Measurements from ENCODE around the gene CFAP20. TPM values are rescaled to one million over a fixed set of nuclear protein-coding genes. Genes with fewer than 3 reads are reported as not detected.

CFAP20 gene
- total RNA-seq, 1 experiment from 2014 or later: 60.4 TPM

- H2AFZ ChIP-seq (ENCODE audit: low read length): no peak overlapping the region
- no peaks in the 10 kb centered on the region for H3K4me1 ChIP-seq (ENCODE audit: insufficient read depth, low read length)
- Mint-ChIP-seq H3K4me3 (no peak overlapping the region), H3K27ac (peak overlapping the region in 1 of 3 experiments; percentile 60; a peak in 2 of 7 replicates), H3K36me3 (ENCODE audit: insufficient read depth in 1 of 3, low read depth in 3 of 3) (peaks cover 24 to 63% (median 50%) of the 10 kb centered on the region in 3 experiments; a peak in 6 of 7 replicates), H3K9me3 (no peaks in the 10 kb centered on the region), H3K4me1 (no peaks in the 10 kb centered on the region), H3K27me3 (ENCODE audit: low read depth) (no peaks in the 10 kb centered on the region)
- no peak overlapping the region for H3K27ac ChIP-seq (ENCODE audit: insufficient read length, low read depth, low read length)
- no peak overlapping the region for H4K91ac ChIP-seq (ENCODE audit: insufficient read length, low read depth, low read length)
- H3K14ac ChIP-seq (ENCODE audit: insufficient read depth, low read length): no peak overlapping the region
- no peak overlapping the region for H2BK20ac ChIP-seq (ENCODE audit: low read depth, low read length, poor library complexity, severe bottlenecking)
- no peak overlapping the region for H2BK15ac ChIP-seq (ENCODE audit: low read depth, low read length)
- H3K79me1 ChIP-seq (ENCODE audit: insufficient read depth, low read depth, low read length, poor library complexity, severe bottlenecking): no peaks in the 10 kb centered on the region
- H2AK5ac ChIP-seq (ENCODE audit: insufficient read length, low read length): no peak overlapping the region
- H4K20me1 ChIP-seq (ENCODE audit: control insufficient read depth, insufficient read depth, insufficient read length): no peaks in the 10 kb centered on the region
- H2BK5ac ChIP-seq (ENCODE audit: insufficient read length, low read length): no peak overlapping the region
- no peak overlapping the region for H3K18ac ChIP-seq (ENCODE audit: insufficient read length, low read depth, low read length)
- no peak overlapping the region for H4K5ac ChIP-seq (ENCODE audit: insufficient read length, low read depth, low read length)
- no peaks in the 10 kb centered on the region for H3K27me3 ChIP-seq (ENCODE audit: insufficient read depth, low read length)
- H3K56ac ChIP-seq (ENCODE audit: insufficient read length, low read depth, low read length): no peak overlapping the region
- no peak overlapping the region for H3K4me2 ChIP-seq (ENCODE audit: insufficient read depth, insufficient read length, low read length)
- H3K23ac ChIP-seq (ENCODE audit: insufficient read length, low read depth, low read length): no peak overlapping the region
- no peak overlapping the region for H3K9ac ChIP-seq (ENCODE audit: extremely low read depth, insufficient read length, low read length)
- H3K79me2 ChIP-seq (ENCODE audit: insufficient read depth, low read length): no peaks in the 10 kb centered on the region
- no peak for TF ChIP-seq CTCF (conservative IDR thresholded peaks at IDR 0.05)
- DNase-seq: no peak
- H4K8ac ChIP-seq (replicated peaks; ENCODE audit: insufficient read length, low read depth, low read length): no peak overlapping the region
- no peak overlapping the region for H2BK12ac ChIP-seq (ENCODE audit: insufficient read length, low read depth, low read length)
- H3K9me3 ChIP-seq (ENCODE audit: control insufficient read depth, low read depth, low read length): no peaks in the 10 kb centered on the region
- no peak overlapping the region for H3T11ph ChIP-seq (ENCODE audit: low read length)
- no peak overlapping the region for H2BK120ac ChIP-seq (ENCODE audit: low read depth, low read length, poor library complexity, severe bottlenecking)
- WGBS (ENCODE audit: extremely low coverage, insufficient read length, low lambda C conversion rate): no CpG with 5 or more reads among the region's 3 CpGs
- H3K23me2 ChIP-seq (ENCODE audit: insufficient read length, low read depth, low read length, poor library complexity, severe bottlenecking): no peaks in the 10 kb centered on the region
- no peak overlapping the region for H3K4ac ChIP-seq (ENCODE audit: low read depth, low read length)
These were observed 31.7 kb upstream of the CFAP20 start for GRCh38 chr16:58160855-58161254.

Data from H9 (cell line).